ENCODE measurements around the gene PXDN.

PXDN gene

GRCh38 chr2:1662606-1663180, 81.6 kb downstream of the PXDN start:
- TF ChIP-seq CTCF (IDR thresholded peaks at IDR 0.05), result no peak
- Histone ChIP-seq H3K9me3 (no peaks in the 10 kb centered on the region), H3K36me3 (no peaks in the 10 kb centered on the region)

GRCh38 chr2:1661891-1662605, 82.3 kb downstream of the PXDN start:
- Histone ChIP-seq H3K9me3 (no peaks in the 10 kb centered on the region), H3K4me3 (ENCODE audit: low read depth in 1 of 2, low read length in 1 of 2) (no peak overlapping the region), H3K4me1 (ENCODE audit: control insufficient read depth in 1 of 2, insufficient read depth in 1 of 2, low read depth in 1 of 2, low read length in 1 of 2) (no peaks in the 10 kb centered on the region), H3K36me3 (no peaks in the 10 kb centered on the region), H3K27ac (no peak overlapping the region), H3K27me3 (no peaks in the 10 kb centered on the region)
- no peak for TF ChIP-seq CTCF (IDR thresholded peaks at IDR 0.05)

More at GRCh38 chr2:1662606-1663180, 81.6 kb downstream of the PXDN start:
- H3K4me3 ChIP-seq (ENCODE audit: low read depth in 1 of 2, low read length in 1 of 2), result no peak overlapping the region
- no peaks in the 10 kb centered on the region for H3K4me1 ChIP-seq (ENCODE audit: control insufficient read depth in 1 of 2, insufficient read depth in 1 of 2, low read depth in 1 of 2, low read length in 1 of 2)
- no peak overlapping the region for H3K27ac ChIP-seq
- H3K27me3 ChIP-seq, result no peaks in the 10 kb centered on the region

GRCh38 chr2:1660656-1661640, 83.4 kb downstream of the PXDN start:
- no peaks in the 10 kb centered on the region for H3K36me3 ChIP-seq
- no peaks in the 10 kb centered on the region for H3K9me3 ChIP-seq
- H3K27ac ChIP-seq, result no peak overlapping the region
- H3K27me3 ChIP-seq, result no peaks in the 10 kb centered on the region
- H3K4me1 ChIP-seq (ENCODE audit: control insufficient read depth in 1 of 2, insufficient read depth in 1 of 2, low read depth in 1 of 2, low read length in 1 of 2), result no peaks in the 10 kb centered on the region
- no peak for TF ChIP-seq CTCF (IDR thresholded peaks at IDR 0.05)
- no peak overlapping the region for H3K4me3 ChIP-seq (ENCODE audit: low read depth in 1 of 2, low read length in 1 of 2)

GRCh38 chr2:1659951-1660565, 84.3 kb downstream of the PXDN start:
- Histone ChIP-seq H3K36me3 (no peaks in the 10 kb centered on the region), H3K27ac (no peak overlapping the region), H3K9me3 (no peaks in the 10 kb centered on the region), H3K4me1 (ENCODE audit: control insufficient read depth in 1 of 2, insufficient read depth in 1 of 2, low read depth in 1 of 2, low read length in 1 of 2) (no peaks in the 10 kb centered on the region), H3K4me3 (ENCODE audit: low read depth in 1 of 2, low read length in 1 of 2) (no peak overlapping the region), H3K27me3 (no peaks in the 10 kb centered on the region)
- TF ChIP-seq CTCF (IDR thresholded peaks at IDR 0.05), result no peak

- H3K27me3 ChIP-seq, result no peaks in the 10 kb centered on the region
- H3K4me1 ChIP-seq (ENCODE audit: control insufficient read depth in 1 of 2, insufficient read depth in 1 of 2, low read depth in 1 of 2, low read length in 1 of 2), result no peaks in the 10 kb centered on the region
- H3K27ac ChIP-seq, result no peak overlapping the region
- no peak for TF ChIP-seq CTCF (IDR thresholded peaks at IDR 0.05)
- no peak overlapping the region for H3K4me3 ChIP-seq (ENCODE audit: low read depth in 1 of 2, low read length in 1 of 2)
- H3K36me3 ChIP-seq, result no peaks in the 10 kb centered on the region
- no peaks in the 10 kb centered on the region for H3K9me3 ChIP-seq
Measured at GRCh38 chr2:1658394-1659151, 85.7 kb downstream of the PXDN start.

Measured in neutrophil (primary cell).